ENCODE results near the gene ABHD16B. TPM values are rescaled to one million over a fixed set of nuclear protein-coding genes. Genes with fewer than 3 reads are reported as not detected.
"Not testable (repeated sequence)": the region's sequence is repeated elsewhere in the genome, so short reads cannot be mapped to it uniquely, and the experiment has no call there.

The ABHD16B gene
- total RNA-seq, 1 donor, result not detected

- Histone ChIP-seq H3K9me3 (ENCODE audit: low read depth, low read length) (no peaks in the 10 kb centered on the region), H3K4me2 (ENCODE audit: insufficient read depth, low read length) (peak overlapping the region; percentile 99), H4K20me1 (ENCODE audit: insufficient read depth, low read length) (peaks cover 23% of the 10 kb centered on the region), H3K79me2 (ENCODE audit: insufficient read depth, low read length) (peaks cover 67% of the 10 kb centered on the region), H3K27ac (ENCODE audit: low read depth, low read length) (peak overlapping the region; percentile 92), H2AFZ (ENCODE audit: low read length) (peak overlapping the region; percentile 52), H3K36me3 (ENCODE audit: insufficient read depth, low read length) (peaks cover 14% of the 10 kb centered on the region), H3K4me3 (ENCODE audit: insufficient read depth, low read length) (peak overlapping the region; percentile 99), H3K27me3 (ENCODE audit: insufficient read depth, low read length) (no peaks in the 10 kb centered on the region), H3K4me1 (ENCODE audit: insufficient read depth, low read length) (peaks cover 21% of the 10 kb centered on the region)
- peak; percentile 99 for DNase-seq (ENCODE audit: insufficient read length, low spot score, missing footprints)
- peak; percentile 59 for TF ChIP-seq CTCF (IDR thresholded peaks at IDR 0.05; ENCODE audit: extremely low read depth, low read depth, low read length)
Observed at GRCh38 chr20:63863798-63864544, 2.7 kb downstream of the ABHD16B start.

GRCh38 chr20:63864545-63864977, 3.3 kb downstream of the ABHD16B start:
- peaks cover 73% of the 10 kb centered on the region for H3K79me2 ChIP-seq (ENCODE audit: insufficient read depth, low read length)
- no peak for TF ChIP-seq CTCF (IDR thresholded peaks at IDR 0.05; ENCODE audit: extremely low read depth, low read depth, low read length)
- peaks cover 24% of the 10 kb centered on the region for H4K20me1 ChIP-seq (ENCODE audit: insufficient read depth, low read length)
- no peaks in the 10 kb centered on the region for H3K9me3 ChIP-seq (ENCODE audit: low read depth, low read length)
- H3K4me3 ChIP-seq (ENCODE audit: insufficient read depth, low read length), result peak overlapping the region; percentile 99
- no peak for DNase-seq (ENCODE audit: insufficient read length, low spot score, missing footprints)
- H3K27ac ChIP-seq (ENCODE audit: low read depth, low read length), result peak overlapping the region; percentile 92
- H3K4me1 ChIP-seq (ENCODE audit: insufficient read depth, low read length), result peaks cover 21% of the 10 kb centered on the region
- H2AFZ ChIP-seq (ENCODE audit: low read length), result peak overlapping the region; percentile 91
- H3K27me3 ChIP-seq (ENCODE audit: insufficient read depth, low read length), result no peaks in the 10 kb centered on the region
- peak overlapping the region; percentile 99 for H3K4me2 ChIP-seq (ENCODE audit: insufficient read depth, low read length)
- H3K36me3 ChIP-seq (ENCODE audit: insufficient read depth, low read length), result peaks cover 20% of the 10 kb centered on the region

DNA sequence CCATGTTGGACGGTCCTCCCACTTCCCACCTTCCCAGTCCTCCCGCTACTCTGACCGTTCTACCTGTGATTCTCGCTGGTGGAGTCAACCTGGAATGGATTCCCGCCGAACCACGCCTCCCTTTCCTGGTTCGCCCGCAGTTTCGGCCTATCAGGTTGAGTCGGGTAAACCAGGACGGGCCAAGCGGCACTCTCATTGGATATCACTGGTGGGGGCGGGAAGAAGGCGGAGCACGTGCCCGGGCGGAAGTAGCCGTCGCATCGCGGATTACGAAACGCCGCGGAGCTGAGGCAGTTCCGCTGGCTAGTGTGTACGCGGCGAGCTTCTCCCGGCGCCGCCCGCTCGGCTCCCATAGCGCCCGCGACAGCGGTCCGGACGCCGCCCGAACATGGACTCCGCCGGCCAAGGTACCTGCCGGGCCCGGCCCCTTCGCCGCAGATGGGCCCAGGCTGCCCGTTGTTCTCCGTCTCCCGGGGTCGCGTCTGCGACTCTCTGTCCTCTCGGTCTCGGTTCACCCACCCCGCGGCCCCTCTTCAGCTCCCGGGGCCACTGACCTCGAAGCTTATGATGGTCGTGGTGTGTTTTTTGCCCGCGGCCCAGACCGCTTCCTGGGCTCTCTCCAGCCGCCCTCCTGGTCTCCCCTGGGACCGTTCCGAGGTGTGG, 3.8 kb downstream of the ABHD16B start, which contains the start of gene TPD52L2:
TSS of gene TPD52L2 (plus strand) at position 293 of the 663 bp plus-strand sequence. CDS start at position 389, 96 bp downstream.
- Histone ChIP-seq H3K79me2 (ENCODE audit: insufficient read depth, low read length) (peaks cover 78% of the 10 kb centered on the region), H2AFZ (ENCODE audit: low read length) (peak within 1 kb of the TSS; percentile 91), H3K4me2 (ENCODE audit: insufficient read depth, low read length) (peak within 1 kb of the TSS; percentile 99), H3K4me3 (ENCODE audit: insufficient read depth, low read length) (peak within 1 kb of the TSS; percentile 99), H3K27ac (ENCODE audit: low read depth, low read length) (peak within 1 kb of the TSS; percentile 92), H3K4me1 (ENCODE audit: insufficient read depth, low read length) (peaks cover 21% of the 10 kb centered on the region), H3K36me3 (ENCODE audit: insufficient read depth, low read length) (peaks cover 26% of the 10 kb centered on the region), H4K20me1 (ENCODE audit: insufficient read depth, low read length) (peaks cover 29% of the 10 kb centered on the region), H3K9me3 (ENCODE audit: low read depth, low read length) (no peaks in the 10 kb centered on the region), H3K27me3 (ENCODE audit: insufficient read depth, low read length) (no peaks in the 10 kb centered on the region)
- DNase-seq (ENCODE audit: insufficient read length, low spot score, missing footprints), result peak; percentile 100
- TF ChIP-seq CTCF (IDR thresholded peaks at IDR 0.05; ENCODE audit: extremely low read depth, low read depth, low read length), result no peak

DNA sequence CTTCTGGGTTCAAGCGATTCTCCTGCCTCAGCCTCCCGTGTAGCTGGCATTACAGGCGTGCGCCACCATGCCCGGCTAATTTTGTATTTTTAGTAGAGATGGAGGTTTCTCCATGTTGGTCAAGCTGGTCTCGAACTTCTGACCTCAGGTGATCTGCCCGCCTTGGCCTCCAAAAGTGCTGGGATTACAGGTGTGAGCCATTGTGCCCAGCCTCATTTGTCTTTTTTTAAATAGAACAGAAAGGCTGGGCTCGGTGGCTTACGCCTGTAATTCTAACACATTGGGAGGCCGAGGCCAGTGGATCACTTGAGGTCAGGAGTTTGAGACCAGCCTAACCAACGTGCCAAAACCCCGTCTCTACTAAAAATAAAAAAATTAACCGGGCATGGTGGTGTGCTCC, 5.7 kb downstream of the ABHD16B start:
- peaks cover 21% of the 10 kb centered on the region for H3K4me1 ChIP-seq (ENCODE audit: insufficient read depth, low read length)
- H4K20me1 ChIP-seq (ENCODE audit: insufficient read depth, low read length), result peaks cover 33% of the 10 kb centered on the region
- not testable (repeated sequence) for H3K27ac ChIP-seq (ENCODE audit: low read depth, low read length); H3K27me3 ChIP-seq (ENCODE audit: insufficient read depth, low read length); H3K4me2 ChIP-seq (ENCODE audit: insufficient read depth, low read length); DNase-seq (ENCODE audit: insufficient read length, low spot score, missing footprints); H2AFZ ChIP-seq (ENCODE audit: low read length); H3K9me3 ChIP-seq (ENCODE audit: low read depth, low read length); H3K4me3 ChIP-seq (ENCODE audit: insufficient read depth, low read length)
- H3K79me2 ChIP-seq (ENCODE audit: insufficient read depth, low read length), result peaks cover 92% of the 10 kb centered on the region
- H3K36me3 ChIP-seq (ENCODE audit: insufficient read depth, low read length), result peaks cover 37% of the 10 kb centered on the region
